NCI-H748 (cell line): ENCODE results near the gene SACM1L.
A peak's percentile ranks its signal among the peaks of the same experiment; 100 is the strongest.
"Not testable (repeated sequence)": the region's sequence is repeated elsewhere in the genome, so short reads cannot be mapped to it uniquely, and the experiment has no call there.

Source experiments
- DNase-seq: peaks from one replicate; lab custom pipeline; 2025; ENCODE audit not compliant: unreplicated experiment; lab: John Stamatoyannopoulos, UW

SACM1L gene

GRCh38 chr3:45666757-45667431 lies 22.3 kb upstream of the SACM1L start:
- DNase-seq, result no peak

GRCh38 chr3:45667569-45667934 lies 21.6 kb upstream of the SACM1L start:
- DNase-seq, result no peak

- no peak for DNase-seq
Observed at GRCh38 chr3:45670436-45670835, 18.8 kb upstream of the SACM1L start.

- DNase-seq, result no peak
Observed at GRCh38 chr3:45670991-45671390, 18.2 kb upstream of the SACM1L start.

GRCh38 chr3:45673273-45673672 lies 15.9 kb upstream of the SACM1L start:
- DNase-seq, result no peak

- DNase-seq, result no peak
Observed at GRCh38 chr3:45676325-45677032, 12.7 kb upstream of the SACM1L start.

- DNase-seq, result no peak
Observed at GRCh38 chr3:45677033-45677446, 12.2 kb upstream of the SACM1L start.

- DNase-seq, result no peak
Observed at GRCh38 chr3:45677841-45678240, 11.4 kb upstream of the SACM1L start.

- no peak for DNase-seq
Observed at GRCh38 chr3:45679805-45680204, 9.4 kb upstream of the SACM1L start.

GRCh38 chr3:45681221-45681620 lies 8.0 kb upstream of the SACM1L start:
- DNase-seq, result no peak

GRCh38 chr3:45681846-45682245 lies 7.3 kb upstream of the SACM1L start:
- DNase-seq, result no peak

- no peak for DNase-seq
Observed at GRCh38 chr3:45682311-45682710, 6.9 kb upstream of the SACM1L start.

GRCh38 chr3:45682786-45683185 lies 6.4 kb upstream of the SACM1L start:
- DNase-seq, result no peak

- no peak for DNase-seq
Observed at GRCh38 chr3:45683417-45684326, 5.5 kb upstream of the SACM1L start.

GRCh38 chr3:45684327-45684892 lies 4.8 kb upstream of the SACM1L start:
- DNase-seq, result peak; percentile 73

GRCh38 chr3:45685722-45686121 lies 3.5 kb upstream of the SACM1L start:
- not testable (repeated sequence) for DNase-seq

- DNase-seq, result no peak
Observed at GRCh38 chr3:45686850-45687249, 2.3 kb upstream of the SACM1L start.

- peak; percentile 8 for DNase-seq
Observed at GRCh38 chr3:45687828-45688193, 1.4 kb upstream of the SACM1L start.

GRCh38 chr3:45688194-45688881 lies 858 bp upstream of the SACM1L start:
- peak; percentile 81 for DNase-seq

- peak; percentile 4 for DNase-seq
Observed at GRCh38 chr3:45689787-45690145, 570 bp downstream of the SACM1L start.
